Parathyroid adenoma (tissue), 2 donors: ENCODE measurements around the gene CARMIL3.

Experiments used
- H2AFZ ChIP-seq: fragments of 300-600 bp; sonication (generic); one replicate; pipeline ENCODE4 v1.7.0; 2017; ENCODE audit warnings: antibody characterized with exemption, mild to moderate bottlenecking
- H3K27ac ChIP-seq: fragments of 300-600 bp; sonication (generic); one replicate; pipeline ENCODE4 v1.7.0; 2017
- H3K27me3 ChIP-seq: fragments of 300-600 bp; sonication (generic); one replicate; pipeline ENCODE4 v1.7.0; 2017; ENCODE audit warnings: low read length; ENCODE audit not compliant: control insufficient read depth, insufficient read depth
- H3K36me3 ChIP-seq: fragments of 300-600 bp; sonication (generic); one replicate; pipeline ENCODE4 v1.7.0; 2017; ENCODE audit warnings: low read length; ENCODE audit not compliant: control insufficient read depth, insufficient read depth
- H3K4me1 ChIP-seq: fragments of 300-600 bp; sonication (generic); one replicate; pipeline ENCODE4 v1.7.0; 2017; ENCODE audit warnings: control low read depth
- H3K4me2 ChIP-seq: fragments of 300-600 bp; sonication (generic); one replicate; pipeline ENCODE4 v1.7.0; 2017; ENCODE audit warnings: low read length
- H3K4me3 ChIP-seq: fragments of 300-600 bp; sonication (generic); one replicate; pipeline ENCODE4 v1.7.0; 2017; ENCODE audit warnings: low read depth, low read length
- H3K79me2 ChIP-seq: fragments of 300-600 bp; sonication (generic); one replicate; pipeline ENCODE4 v1.7.0; 2017; ENCODE audit warnings: control low read depth
- H3K9ac ChIP-seq: fragments of 300-600 bp; sonication (generic); one replicate; pipeline ENCODE4 v1.7.0; 2017; ENCODE audit warnings: mild to moderate bottlenecking
- H3K9me3 ChIP-seq: fragments of 300-600 bp; sonication (generic); one replicate; pipeline ENCODE4 v1.7.0; 2017; ENCODE audit warnings: low read length; ENCODE audit not compliant: control insufficient read depth
- CTCF ChIP-seq: fragments of 300-600 bp; sonication (generic); IDR thresholded peaks from one replicate; pipeline ENCODE4 v1.7.0; 2017; ENCODE audit warnings: antibody characterized with exemption, mild to moderate bottlenecking
- donor health status: primary hyperparathyroidism.

CARMIL3 gene

GRCh38 chr14:24064856-24065255, 13.0 kb downstream of the CARMIL3 start:
- Histone ChIP-seq H3K4me3 (no peak overlapping the region), H3K9me3 (no peaks in the 10 kb centered on the region), H3K79me2 (no peaks in the 10 kb centered on the region), H3K9ac (no peak overlapping the region), H3K27me3 (no peaks in the 10 kb centered on the region), H3K27ac (no peak overlapping the region), H3K4me1 (no peaks in the 10 kb centered on the region), H3K4me2 (no peak overlapping the region), H2AFZ (no peak overlapping the region), H3K36me3 (no peaks in the 10 kb centered on the region)
- TF ChIP-seq CTCF: no peak

DNA sequence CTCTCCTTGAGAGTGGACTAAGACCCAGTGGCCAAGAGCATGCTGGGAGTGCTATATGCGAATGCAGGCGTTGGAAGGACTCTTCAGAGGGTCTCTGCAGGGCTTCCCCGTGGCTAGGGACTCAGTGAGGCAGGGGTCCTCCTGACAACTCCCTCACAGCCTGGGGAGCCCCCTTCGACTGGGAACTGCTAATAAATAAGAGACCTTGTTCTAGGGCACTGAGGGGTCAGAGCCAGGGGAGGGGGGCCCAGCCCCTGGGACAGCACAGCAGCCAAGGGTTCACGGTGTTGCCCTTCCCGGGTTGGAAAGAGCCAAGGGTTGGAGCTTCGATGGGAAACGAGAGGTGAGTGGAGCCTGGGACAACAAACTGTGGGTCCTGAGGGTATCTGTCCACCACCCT, 13.6 kb downstream of the CARMIL3 start:
- no peak overlapping the region for H3K4me2 ChIP-seq
- H3K4me1 ChIP-seq: no peaks in the 10 kb centered on the region
- TF ChIP-seq CTCF: no peak

GRCh38 chr14:24066496-24067132, 14.8 kb downstream of the CARMIL3 start:
- no peaks in the 10 kb centered on the region for H3K27me3 ChIP-seq
- no peak overlapping the region for H3K4me2 ChIP-seq
- H3K9ac ChIP-seq: no peak overlapping the region
- H3K79me2 ChIP-seq: no peaks in the 10 kb centered on the region
- no peak overlapping the region for H3K27ac ChIP-seq
- no peaks in the 10 kb centered on the region for H3K9me3 ChIP-seq
- H3K36me3 ChIP-seq: no peaks in the 10 kb centered on the region
- no peak overlapping the region for H2AFZ ChIP-seq
- no peak overlapping the region for H3K4me3 ChIP-seq
- H3K4me1 ChIP-seq: no peaks in the 10 kb centered on the region
- no peak for TF ChIP-seq CTCF

More for the DNA sequence above, 13.6 kb downstream of the CARMIL3 start:
- H3K4me3 ChIP-seq: no peak overlapping the region
- H2AFZ ChIP-seq: no peak overlapping the region
- no peaks in the 10 kb centered on the region for H3K79me2 ChIP-seq
- no peak overlapping the region for H3K27ac ChIP-seq
- no peaks in the 10 kb centered on the region for H3K36me3 ChIP-seq
- no peaks in the 10 kb centered on the region for H3K9me3 ChIP-seq
- no peaks in the 10 kb centered on the region for H3K27me3 ChIP-seq
- H3K9ac ChIP-seq: no peak overlapping the region

DNA sequence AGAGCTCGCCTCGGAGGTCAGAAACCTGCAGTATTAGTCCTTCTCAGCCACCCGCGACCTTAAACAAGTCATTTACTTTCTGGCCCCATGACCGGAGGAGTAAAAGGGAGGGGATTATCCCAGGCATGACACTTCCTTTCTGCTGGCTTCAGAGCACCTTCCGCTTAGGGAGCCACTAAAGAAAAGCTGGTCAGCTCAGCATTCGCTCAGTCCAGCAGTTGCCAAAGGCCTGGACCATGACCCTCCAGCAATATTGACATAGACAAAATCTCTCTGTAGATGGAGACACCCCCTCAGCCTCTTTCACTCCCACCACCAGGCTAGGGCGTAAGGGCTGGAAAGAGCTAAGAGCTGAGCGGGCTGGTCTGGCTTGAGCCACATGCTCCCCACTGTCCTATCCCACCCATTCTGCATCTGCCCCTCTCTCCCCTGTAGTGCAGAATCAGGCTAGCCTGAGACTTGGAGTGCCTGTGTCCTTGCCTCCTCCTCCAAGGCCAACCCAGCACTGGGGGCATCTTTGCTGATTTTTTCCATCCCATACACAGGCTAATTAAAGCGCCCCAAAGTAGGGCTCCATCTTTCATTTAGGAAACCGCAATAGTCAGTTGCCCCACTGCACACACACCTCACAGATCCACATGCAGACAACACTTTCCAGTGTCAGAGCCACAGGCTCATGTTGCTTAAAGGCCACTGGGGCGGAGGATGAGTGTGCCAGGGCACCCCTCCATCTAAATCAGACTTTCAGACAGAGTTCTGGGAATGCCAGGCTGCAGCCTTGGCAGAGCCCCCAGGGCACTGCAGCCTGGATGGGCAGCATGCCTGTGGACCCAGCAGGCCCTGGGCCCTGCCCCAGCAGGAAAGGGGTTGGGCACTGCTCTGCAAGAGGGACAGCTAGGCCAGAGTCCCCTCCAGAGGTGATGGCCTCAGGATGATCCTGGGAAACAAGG, 15.6 kb downstream of the CARMIL3 start:
- no peak overlapping the region for H2AFZ ChIP-seq
- H3K27me3 ChIP-seq: no peaks in the 10 kb centered on the region
- no peaks in the 10 kb centered on the region for H3K36me3 ChIP-seq
- no peak overlapping the region for H3K4me2 ChIP-seq
- H3K4me1 ChIP-seq: peaks cover 6% of the 10 kb centered on the region
- H3K27ac ChIP-seq: no peak overlapping the region
- H3K4me3 ChIP-seq: no peak overlapping the region
- H3K9me3 ChIP-seq: no peaks in the 10 kb centered on the region
- TF ChIP-seq CTCF: no peak
- no peaks in the 10 kb centered on the region for H3K79me2 ChIP-seq
- no peak overlapping the region for H3K9ac ChIP-seq
